Activated gamma-delta T cell treated with Interleukin-2 at 50 U/mL for 16 hours (primary cell): ENCODE measurements around the gene CTF1.
"Not testable (repeated sequence)": the region's sequence is repeated elsewhere in the genome, so short reads cannot be mapped to it uniquely, and the experiment has no call there.

Experiments used
- DNase-seq: peaks from one replicate; pipeline ENCODE4 v3.0.0-alpha.2; 2020

The CTF1 gene

GRCh38 chr16:30888856-30889499 lies 7.4 kb upstream of the CTF1 start:
- DNase-seq: no peak

- DNase-seq: no peak
Measured at GRCh38 chr16:30889721-30890120, 6.7 kb upstream of the CTF1 start.

- DNase-seq: not testable (repeated sequence)
Measured at GRCh38 chr16:30891043-30891823, 5.2 kb upstream of the CTF1 start.

- no peak for DNase-seq
Measured at GRCh38 chr16:30892670-30893416, 3.6 kb upstream of the CTF1 start.

GRCh38 chr16:30893417-30893743 lies 3.0 kb upstream of the CTF1 start:
- DNase-seq: peak; percentile 19

GRCh38 chr16:30893744-30894539 lies 2.5 kb upstream of the CTF1 start, which contains the start of gene BCL7C:
Gene BCL7C (minus strand): TSS chr16:30894077. CDS start chr16:30893944, 133 bp downstream.
- peak; percentile 76 for DNase-seq

GRCh38 chr16:30894540-30895368 lies 1.7 kb upstream of the CTF1 start:
- no peak for DNase-seq

GRCh38 chr16:30895627-30896260 lies 670 bp upstream of the CTF1 start:
- DNase-seq: no peak

- peak; percentile 73 for DNase-seq
Measured at GRCh38 chr16:30896889-30897733, 697 bp downstream of the CTF1 start.

GRCh38 chr16:30899794-30900193 lies 3.4 kb downstream of the CTF1 start:
- DNase-seq: no peak

- DNase-seq: no peak
Measured at GRCh38 chr16:30900588-30900987, 4.2 kb downstream of the CTF1 start.

- DNase-seq: no peak
Measured at GRCh38 chr16:30901201-30902028, 5.0 kb downstream of the CTF1 start.

GRCh38 chr16:30902029-30902972 lies 5.9 kb downstream of the CTF1 start:
- peak; percentile 54 for DNase-seq

- no peak for DNase-seq
Measured at GRCh38 chr16:30903002-30903401, 6.6 kb downstream of the CTF1 start.

GRCh38 chr16:30903596-30903995 lies 7.2 kb downstream of the CTF1 start:
- DNase-seq: no peak

- no peak for DNase-seq
Measured at GRCh38 chr16:30904114-30904780, 7.8 kb downstream of the CTF1 start.

GRCh38 chr16:30907064-30907463 lies 10.7 kb downstream of the CTF1 start:
- DNase-seq: no peak
